ENCODE data around the gene JPH4.
"Not testable (repeated sequence)": the region's sequence is repeated elsewhere in the genome, so short reads cannot be mapped to it uniquely, and the experiment has no call there.

The JPH4 gene

DNA sequence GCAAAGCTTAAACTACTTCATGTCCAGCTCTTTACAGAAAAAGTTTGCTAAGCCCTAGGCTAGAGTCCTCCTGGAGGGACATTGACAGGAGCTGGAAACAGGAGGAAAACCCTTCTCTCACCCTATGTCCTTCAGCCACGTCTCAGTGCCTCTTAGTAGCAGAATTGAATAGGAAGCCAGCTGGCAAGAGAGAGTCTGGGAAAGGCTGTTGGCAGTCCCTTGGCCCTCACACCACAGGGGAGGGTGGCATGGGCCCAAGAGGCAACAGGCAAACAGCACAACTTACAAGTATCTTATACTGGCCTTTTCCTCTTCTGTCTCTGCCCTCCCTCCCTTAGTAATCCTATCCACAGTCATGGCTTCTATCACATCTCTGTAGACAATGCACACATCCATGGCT is 29.9 kb upstream of the JPH4 start:
- no peak for DNase-seq

GRCh38 chr14:23605931-23606585 is 27.5 kb upstream of the JPH4 start:
- no peak for DNase-seq

- no peak for DNase-seq
Observed at GRCh38 chr14:23604675-23605170, 26.1 kb upstream of the JPH4 start.

- DNase-seq, result no peak
Observed at GRCh38 chr14:23604148-23604547, 25.6 kb upstream of the JPH4 start.

DNA sequence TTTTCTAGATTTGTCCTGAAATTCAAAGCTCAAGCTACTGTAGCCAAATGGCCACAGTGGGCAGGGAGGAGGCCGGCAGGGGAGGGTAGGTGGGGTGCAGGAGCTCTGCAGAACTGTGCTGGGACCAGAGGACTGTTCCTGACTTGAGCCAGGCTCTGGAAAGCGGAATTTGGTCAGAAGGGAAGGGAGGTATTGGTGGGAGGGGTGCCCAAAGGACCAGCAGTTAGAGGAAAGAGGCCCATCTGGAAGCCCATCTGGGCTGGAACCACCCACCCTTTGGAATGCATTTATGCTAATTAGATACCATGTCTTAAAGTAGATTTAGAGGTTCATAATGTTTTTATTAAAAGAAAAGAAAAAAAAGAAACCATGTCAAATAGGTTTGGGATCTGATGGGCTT is 24.5 kb upstream of the JPH4 start:
- no peak for DNase-seq

GRCh38 chr14:23602181-23603095 is 23.8 kb upstream of the JPH4 start:
- no peak for DNase-seq

DNA sequence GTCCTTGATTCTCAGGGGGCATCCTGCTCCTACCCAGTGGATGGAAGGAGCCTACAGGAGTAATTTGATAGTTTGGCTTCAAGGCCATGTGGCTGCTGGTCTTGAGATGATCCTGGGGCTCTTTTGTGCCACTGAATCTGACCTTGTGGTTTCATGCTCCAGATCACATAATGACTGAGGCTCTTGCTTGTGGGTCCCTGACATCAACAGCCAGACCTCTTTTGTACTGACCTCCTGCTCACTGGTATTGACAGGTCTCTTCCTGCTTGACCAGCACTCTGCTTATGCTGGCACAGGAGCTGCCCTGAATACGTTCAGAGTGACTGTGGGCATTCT is 23.2 kb upstream of the JPH4 start:
- no peak for DNase-seq

DNA sequence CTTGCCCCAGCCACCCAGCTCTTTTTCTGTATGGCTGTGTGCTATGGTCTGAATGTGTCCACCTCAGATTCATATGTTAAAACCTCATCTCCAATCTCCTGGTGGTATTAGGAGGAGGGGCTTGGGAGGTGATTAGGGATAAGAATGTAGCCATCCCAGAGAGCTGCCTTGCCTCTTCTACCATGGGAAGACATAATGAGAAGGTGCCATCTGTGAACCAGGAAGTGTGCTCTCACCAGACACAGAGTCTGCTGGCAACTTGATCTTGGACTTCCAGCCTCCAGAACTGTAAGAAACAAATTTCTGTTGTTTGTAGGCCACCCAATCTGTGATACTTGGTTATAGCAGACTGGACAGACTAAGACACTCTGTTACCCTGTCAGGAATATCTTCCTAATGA is 22.8 kb upstream of the JPH4 start:
- no peak for DNase-seq

GRCh38 chr14:23600806-23601205 is 22.2 kb upstream of the JPH4 start:
- no peak for DNase-seq

DNA sequence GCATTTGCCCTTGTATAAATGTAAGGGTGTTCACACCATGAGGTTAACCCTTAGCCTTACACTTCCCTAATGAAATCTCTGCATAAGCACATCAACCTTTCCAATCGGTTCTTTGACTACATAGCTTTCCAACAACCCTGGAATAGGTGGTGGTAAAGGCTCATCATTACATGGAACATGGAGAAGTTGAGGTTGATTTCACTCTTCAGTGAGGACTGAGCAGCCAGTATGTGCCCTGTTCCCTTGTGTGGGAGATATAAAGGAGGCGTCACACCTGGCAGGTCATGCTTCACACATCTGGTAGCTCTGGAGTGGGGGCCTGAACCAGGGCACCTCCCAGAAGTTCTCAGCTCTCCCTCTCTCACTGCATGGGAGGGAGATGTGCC is 21.7 kb upstream of the JPH4 start:
- DNase-seq, result no peak

DNA sequence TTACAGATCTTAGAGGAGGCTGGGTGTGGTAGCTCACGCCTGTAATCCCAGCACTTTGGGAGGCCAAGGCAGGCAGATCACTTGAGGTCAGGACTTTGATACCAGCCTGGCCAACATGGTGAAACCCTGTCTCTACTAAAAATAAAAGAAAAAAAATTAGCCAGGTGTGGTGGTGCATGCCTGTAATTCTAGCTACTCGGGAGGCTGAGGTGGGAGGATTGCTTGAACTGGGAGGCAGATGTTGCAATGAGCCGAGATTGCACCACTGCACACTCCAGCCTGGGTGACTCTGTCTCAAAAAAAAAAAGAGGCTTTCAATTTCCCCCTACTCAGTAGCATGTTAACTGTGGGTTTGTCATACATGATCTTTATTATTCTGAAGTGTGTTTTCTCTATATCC is 15.6 kb upstream of the JPH4 start:
- DNase-seq, result not testable (repeated sequence)

GRCh38 chr14:23590198-23590597 is 11.6 kb upstream of the JPH4 start:
- no peak for DNase-seq

DNA sequence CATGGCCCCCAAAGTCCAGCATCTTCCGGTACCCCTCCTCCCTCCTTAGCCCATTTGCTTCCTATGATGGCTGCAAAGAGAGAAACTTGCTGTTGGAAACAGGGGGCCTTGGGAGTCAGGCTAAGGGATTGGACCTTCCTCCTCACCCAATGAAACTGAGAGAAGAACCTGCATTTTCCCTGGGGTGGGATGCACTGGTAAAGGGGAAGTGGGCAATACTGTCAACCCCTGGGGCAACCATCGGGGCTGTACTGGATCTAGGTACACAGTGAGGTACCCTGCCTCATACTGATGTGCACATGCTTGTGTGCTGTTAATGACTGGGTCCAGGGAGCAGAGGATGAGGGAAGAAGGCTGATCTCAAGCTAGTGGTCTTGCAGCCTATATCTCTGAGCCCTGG is 11.0 kb upstream of the JPH4 start:
- DNase-seq, result no peak

GRCh38 chr14:23588884-23589598 is 10.5 kb upstream of the JPH4 start:
- peak; percentile 91 for DNase-seq

- DNase-seq, result not testable (repeated sequence)
Observed at GRCh38 chr14:23584527-23585203, 6.1 kb upstream of the JPH4 start.

DNA sequence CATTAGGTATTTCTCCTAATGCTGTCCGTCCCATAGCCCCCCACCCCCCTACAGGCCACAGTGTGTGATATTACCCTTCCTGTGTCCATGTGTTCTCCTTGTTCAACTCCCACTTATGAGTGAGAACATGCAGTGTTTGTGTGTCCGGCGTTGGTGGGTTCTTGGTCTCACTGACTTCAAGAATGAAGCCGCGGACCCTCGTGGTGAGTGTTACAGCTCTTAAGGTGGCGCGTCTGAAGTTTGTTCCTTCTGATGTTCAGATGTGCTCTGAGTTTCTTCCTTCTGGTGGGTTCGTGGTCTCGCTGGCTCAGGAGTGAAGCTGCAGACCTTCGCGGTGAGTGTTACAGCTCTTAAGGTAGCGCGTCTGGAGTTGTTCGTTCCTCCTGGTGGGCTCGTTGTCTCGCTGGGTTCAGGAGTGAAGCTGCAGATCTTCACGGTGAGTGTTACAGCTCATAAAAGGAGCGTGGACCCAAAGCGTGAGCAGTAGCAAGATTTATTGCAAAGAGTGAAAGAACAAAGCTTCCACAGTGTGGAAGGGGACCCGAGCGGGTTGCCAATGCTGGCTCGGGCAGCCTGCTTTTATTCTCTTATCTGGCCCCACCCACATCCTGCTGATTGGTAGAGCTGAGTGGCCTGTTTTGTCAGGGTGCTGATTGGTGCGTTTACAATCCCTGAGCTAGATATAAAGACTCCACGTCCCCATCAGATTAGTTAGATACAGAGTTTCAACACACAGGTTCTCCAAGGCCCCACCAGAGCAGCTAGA is 5.4 kb upstream of the JPH4 start:
- DNase-seq, result not testable (repeated sequence)

GRCh38 chr14:23582906-23583760 is 4.5 kb upstream of the JPH4 start:
- no peak for DNase-seq

GRCh38 chr14:23580948-23581281 is 2.3 kb upstream of the JPH4 start:
- DNase-seq, result no peak

DNA sequence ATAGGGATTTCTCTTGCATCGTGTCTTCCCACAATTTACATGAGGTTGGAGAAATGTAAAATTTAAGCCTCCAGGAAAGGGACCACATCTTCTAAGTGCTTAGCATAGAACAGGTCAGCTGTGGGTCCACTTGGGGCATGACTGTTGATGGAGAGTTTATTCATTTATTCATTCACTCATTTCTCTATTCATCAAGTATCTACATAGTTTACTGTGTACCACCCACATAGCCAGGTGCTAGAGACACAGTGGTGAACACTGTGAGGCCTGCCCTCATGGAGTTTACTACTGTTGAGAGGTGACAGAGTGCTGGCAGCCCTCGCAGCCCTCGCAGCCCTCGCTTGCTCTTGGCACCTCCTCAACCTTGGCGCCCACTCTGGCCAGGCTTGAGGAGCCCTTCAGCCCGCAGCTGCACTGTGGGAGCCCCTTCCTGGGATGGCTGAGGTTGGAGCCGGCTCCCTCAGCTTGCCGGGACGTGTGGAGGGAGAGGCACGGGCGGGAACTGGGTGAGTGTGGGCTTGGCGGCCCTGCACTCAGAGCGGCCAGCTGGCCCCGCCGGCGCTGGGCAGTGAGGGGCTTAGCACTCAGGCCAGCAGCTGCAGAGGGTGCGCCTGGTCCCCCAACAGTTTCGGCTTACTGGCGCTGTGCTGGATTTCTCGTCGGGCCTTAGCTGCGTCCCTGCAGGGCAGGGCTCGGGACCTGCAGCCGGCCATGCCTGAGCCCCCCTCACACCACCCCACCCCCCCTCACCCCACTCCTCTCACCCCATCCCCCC is 1.7 kb upstream of the JPH4 start:
- DNase-seq, result no peak

DNA sequence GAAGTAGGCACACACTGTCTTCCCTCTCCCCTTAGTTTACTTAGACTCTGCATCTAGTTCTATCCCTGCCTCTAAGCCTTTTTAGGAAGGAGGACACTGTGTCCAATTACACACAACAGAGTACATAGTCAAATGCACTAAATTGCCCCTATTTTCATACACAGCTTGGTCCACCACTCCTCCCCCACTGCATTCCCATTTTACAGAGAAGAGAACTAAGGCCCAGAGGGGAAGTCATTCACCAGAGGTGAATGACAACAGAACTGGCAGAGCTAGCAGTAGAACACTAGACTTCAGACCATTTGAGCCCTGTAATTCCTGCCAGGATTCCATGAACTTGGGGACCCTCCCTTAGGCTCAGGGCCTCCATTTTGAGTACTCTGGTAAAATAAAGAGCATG is 1.1 kb upstream of the JPH4 start:
- DNase-seq, result no peak

GRCh38 chr14:23579311-23579630 is 681 bp upstream of the JPH4 start:
- DNase-seq, result no peak

All from left hindlimb (tissue), 1 donor.